ENCODE data around the gene CHMP1B. TPM values are rescaled to one million over a fixed set of nuclear protein-coding genes. Genes with fewer than 3 reads are reported as not detected.

Gene CHMP1B
- total RNA-seq (2014; rRNA removed; shearing (Covaris generic)): 22.6 and 30.4 TPM in 2 replicates

- Histone ChIP-seq H3K4me3 (ENCODE audit: insufficient read depth, low read depth, low read length) (peak within 1 kb of the TSS; percentile 91), H3K27me3 (ENCODE audit: control insufficient read depth, insufficient read depth, low read length) (no peaks in the 10 kb centered on the region), H3K36me3 (replicated peaks; ENCODE audit: control insufficient read depth, insufficient read depth, low read length) (no peaks in the 10 kb centered on the region)
- DNase-seq: peak; percentile 96
Observed at GRCh38 chr18:11851146-11851805, at the start of gene CHMP1B. Gene CHMP1B, plus strand, starts transcription at chr18:11851413. Its CDS starts 99 bp downstream, at chr18:11851512.

GRCh38 chr18:11801573-11801972, 49.6 kb upstream of the CHMP1B start:
- Histone ChIP-seq H3K36me3 (replicated peaks; ENCODE audit: control insufficient read depth, insufficient read depth, low read length) (no peaks in the 10 kb centered on the region), H3K27me3 (ENCODE audit: control insufficient read depth, insufficient read depth, low read length) (no peaks in the 10 kb centered on the region), H3K4me3 (ENCODE audit: insufficient read depth, low read depth, low read length) (no peak overlapping the region)
- DNase-seq: no peak

GRCh38 chr18:11802158-11802557, 49.1 kb upstream of the CHMP1B start:
- no peak for DNase-seq
- no peaks in the 10 kb centered on the region for H3K36me3 ChIP-seq (replicated peaks; ENCODE audit: control insufficient read depth, insufficient read depth, low read length)
- H3K27me3 ChIP-seq (ENCODE audit: control insufficient read depth, insufficient read depth, low read length): no peaks in the 10 kb centered on the region
- no peak overlapping the region for H3K4me3 ChIP-seq (ENCODE audit: insufficient read depth, low read depth, low read length)

- H3K36me3 ChIP-seq (replicated peaks; ENCODE audit: control insufficient read depth, insufficient read depth, low read length): no peaks in the 10 kb centered on the region
- H3K4me3 ChIP-seq (ENCODE audit: insufficient read depth, low read depth, low read length): no peak overlapping the region
- H3K27me3 ChIP-seq (ENCODE audit: control insufficient read depth, insufficient read depth, low read length): no peaks in the 10 kb centered on the region
- no peak for DNase-seq
Observed at GRCh38 chr18:11802586-11802985, 48.6 kb upstream of the CHMP1B start.

- H3K27me3 ChIP-seq (ENCODE audit: control insufficient read depth, insufficient read depth, low read length): no peaks in the 10 kb centered on the region
- no peak overlapping the region for H3K4me3 ChIP-seq (ENCODE audit: insufficient read depth, low read depth, low read length)
- H3K36me3 ChIP-seq (replicated peaks; ENCODE audit: control insufficient read depth, insufficient read depth, low read length): no peaks in the 10 kb centered on the region
- no peak for DNase-seq
Observed at GRCh38 chr18:11807233-11807632, 44.0 kb upstream of the CHMP1B start.

- Histone ChIP-seq H3K27me3 (ENCODE audit: control insufficient read depth, insufficient read depth, low read length) (no peaks in the 10 kb centered on the region), H3K4me3 (ENCODE audit: insufficient read depth, low read depth, low read length) (no peak overlapping the region), H3K36me3 (replicated peaks; ENCODE audit: control insufficient read depth, insufficient read depth, low read length) (no peaks in the 10 kb centered on the region)
- DNase-seq: peak; percentile 56
Observed at GRCh38 chr18:11808001-11808855, 43.0 kb upstream of the CHMP1B start.

GRCh38 chr18:11809895-11810294, 41.3 kb upstream of the CHMP1B start:
- peak; percentile 52 for DNase-seq
- Histone ChIP-seq H3K27me3 (ENCODE audit: control insufficient read depth, insufficient read depth, low read length) (no peaks in the 10 kb centered on the region), H3K4me3 (ENCODE audit: insufficient read depth, low read depth, low read length) (no peak overlapping the region), H3K36me3 (replicated peaks; ENCODE audit: control insufficient read depth, insufficient read depth, low read length) (no peaks in the 10 kb centered on the region)

GRCh38 chr18:11810379-11810778, 40.8 kb upstream of the CHMP1B start:
- no peaks in the 10 kb centered on the region for H3K36me3 ChIP-seq (replicated peaks; ENCODE audit: control insufficient read depth, insufficient read depth, low read length)
- no peak for DNase-seq
- no peaks in the 10 kb centered on the region for H3K27me3 ChIP-seq (ENCODE audit: control insufficient read depth, insufficient read depth, low read length)
- no peak overlapping the region for H3K4me3 ChIP-seq (ENCODE audit: insufficient read depth, low read depth, low read length)

- H3K4me3 ChIP-seq (ENCODE audit: insufficient read depth, low read depth, low read length): no peak overlapping the region
- no peaks in the 10 kb centered on the region for H3K27me3 ChIP-seq (ENCODE audit: control insufficient read depth, insufficient read depth, low read length)
- H3K36me3 ChIP-seq (replicated peaks; ENCODE audit: control insufficient read depth, insufficient read depth, low read length): no peaks in the 10 kb centered on the region
- DNase-seq: no peak
Observed at GRCh38 chr18:11811009-11811408, 40.2 kb upstream of the CHMP1B start.

- Histone ChIP-seq H3K4me3 (ENCODE audit: insufficient read depth, low read depth, low read length) (no peak overlapping the region), H3K36me3 (replicated peaks; ENCODE audit: control insufficient read depth, insufficient read depth, low read length) (no peaks in the 10 kb centered on the region), H3K27me3 (ENCODE audit: control insufficient read depth, insufficient read depth, low read length) (no peaks in the 10 kb centered on the region)
- DNase-seq: no peak
Observed at GRCh38 chr18:11817229-11817628, 34.0 kb upstream of the CHMP1B start.

GRCh38 chr18:11818486-11819203, 32.6 kb upstream of the CHMP1B start:
- no peaks in the 10 kb centered on the region for H3K27me3 ChIP-seq (ENCODE audit: control insufficient read depth, insufficient read depth, low read length)

GRCh38 chr18:11819938-11820337, 31.3 kb upstream of the CHMP1B start:
- H3K4me3 ChIP-seq (ENCODE audit: insufficient read depth, low read depth, low read length): no peak overlapping the region
- H3K27me3 ChIP-seq (ENCODE audit: control insufficient read depth, insufficient read depth, low read length): no peaks in the 10 kb centered on the region
- no peaks in the 10 kb centered on the region for H3K36me3 ChIP-seq (replicated peaks; ENCODE audit: control insufficient read depth, insufficient read depth, low read length)
- no peak for DNase-seq

More at GRCh38 chr18:11818486-11819203, 32.6 kb upstream of the CHMP1B start:
- DNase-seq: no peak
- Histone ChIP-seq H3K36me3 (replicated peaks; ENCODE audit: control insufficient read depth, insufficient read depth, low read length) (no peaks in the 10 kb centered on the region), H3K4me3 (ENCODE audit: insufficient read depth, low read depth, low read length) (no peak overlapping the region)

- Histone ChIP-seq H3K4me3 (ENCODE audit: insufficient read depth, low read depth, low read length) (no peak overlapping the region), H3K36me3 (replicated peaks; ENCODE audit: control insufficient read depth, insufficient read depth, low read length) (no peaks in the 10 kb centered on the region), H3K27me3 (ENCODE audit: control insufficient read depth, insufficient read depth, low read length) (no peaks in the 10 kb centered on the region)
- no peak for DNase-seq
Observed at GRCh38 chr18:11820697-11821096, 30.5 kb upstream of the CHMP1B start.

- no peaks in the 10 kb centered on the region for H3K36me3 ChIP-seq (replicated peaks; ENCODE audit: control insufficient read depth, insufficient read depth, low read length)
- H3K27me3 ChIP-seq (ENCODE audit: control insufficient read depth, insufficient read depth, low read length): no peaks in the 10 kb centered on the region
- H3K4me3 ChIP-seq (ENCODE audit: insufficient read depth, low read depth, low read length): no peak overlapping the region
- no peak for DNase-seq
Observed at GRCh38 chr18:11821208-11821607, 30.0 kb upstream of the CHMP1B start.

All from H7 (cell line).